ENCODE data around the gene STK40.

STK40 gene

GRCh38 chr1:36321119-36321951 lies 64.4 kb downstream of the STK40 start:
- DNase-seq = no peak

- DNase-seq = no peak
Observed at GRCh38 chr1:36320767-36321118, 65.0 kb downstream of the STK40 start.

GRCh38 chr1:36320291-36320761 lies 65.4 kb downstream of the STK40 start:
- no peak for DNase-seq

- no peak for DNase-seq
Observed at GRCh38 chr1:36309397-36309796, 76.3 kb downstream of the STK40 start.

- no peak for DNase-seq
Observed at GRCh38 chr1:36307601-36308330, 78.0 kb downstream of the STK40 start.

GRCh38 chr1:36306902-36307456 lies 78.7 kb downstream of the STK40 start:
- DNase-seq = peak in 54 of 56 donors; percentile 29 to 93 (median 77)

- peak in 2 of 56 donors; percentile 20 to 22 for DNase-seq
Observed at GRCh38 chr1:36306210-36306901, 79.4 kb downstream of the STK40 start, which contains the start of gene SH3D21. SH3D21 (plus strand) TSS chr1:36306368; CDS start chr1:36306421, 53 bp downstream.

GRCh38 chr1:36305915-36306209 lies 79.9 kb downstream of the STK40 start:
- no peak for DNase-seq

GRCh38 chr1:36304970-36305914 lies 80.5 kb downstream of the STK40 start:
- DNase-seq = no peak

GRCh38 chr1:36304521-36304920 lies 81.2 kb downstream of the STK40 start:
- peak in 1 of 56 donors; percentile 5 for DNase-seq

- DNase-seq = no peak
Observed at GRCh38 chr1:36303650-36304360, 81.9 kb downstream of the STK40 start.

- no peak for DNase-seq
Observed at GRCh38 chr1:36303244-36303643, 82.5 kb downstream of the STK40 start.

GRCh38 chr1:36301220-36301619 lies 84.5 kb downstream of the STK40 start:
- peak in 1 of 56 donors; percentile 10 for DNase-seq

- DNase-seq = no peak
Observed at GRCh38 chr1:36300526-36300925, 85.2 kb downstream of the STK40 start.

GRCh38 chr1:36298640-36299039 lies 87.1 kb downstream of the STK40 start:
- no peak for DNase-seq

GRCh38 chr1:36297062-36297461 lies 88.7 kb downstream of the STK40 start:
- DNase-seq = no peak

- no peak for DNase-seq
Observed at GRCh38 chr1:36295390-36295789, 90.3 kb downstream of the STK40 start.

All from nucleus accumbens (tissue), 56 donors.